Caki2 (cell line): ENCODE data around the gene ZMIZ1. TPM values are rescaled to one million over a fixed set of nuclear protein-coding genes. Genes with fewer than 3 reads are reported as not detected.
"Not testable (repeated sequence)": the region's sequence is repeated elsewhere in the genome, so short reads cannot be mapped to it uniquely, and the experiment has no call there.

Experiments used
- DNase-seq: peaks from one replicate; pipeline ENCODE4 v3.0.0-alpha.2; 2015; ENCODE audit warnings: low read depth
- in situ Hi-C: cut with HindIII; loops from 2 replicates; pipeline ENCODE4 v1.10.0; 2016; ENCODE audit warnings: low sequenced_read_pairs, low pct_unique_long_range_greater_than_20kb, mixed read lengths
- total RNA-seq: library from RNA; depleted of rRNA; stranded (reverse); fragments of >200 nt; shearing (Covaris generic); gene quantifications from 2 replicates; pipeline ENCODE4 v1.2.3, GENCODE V29; 2014; ENCODE audit warnings: low replicate concordance

ZMIZ1 gene
- total RNA-seq, 1 experiment from 2014 or later: 17.4 TPM

- in situ Hi-C loops, DNase-seq: not testable (repeated sequence)
These were observed 210.3 kb downstream of the ZMIZ1 start for GRCh38 chr10:79279047-79279446.

- no peak for DNase-seq
- in situ Hi-C loops: no loop called here
These were observed 212.2 kb downstream of the ZMIZ1 start for GRCh38 chr10:79280956-79281355.

- DNase-seq: no peak
- in situ Hi-C loops: no loop called here
These were observed 213.6 kb downstream of the ZMIZ1 start for GRCh38 chr10:79282388-79282787.

- no peak for DNase-seq
- in situ Hi-C loops: no loop called here
These were observed 214.8 kb downstream of the ZMIZ1 start for GRCh38 chr10:79283616-79284015.

GRCh38 chr10:79284158-79284871 lies 215.5 kb downstream of the ZMIZ1 start:
- in situ Hi-C loops: no loop called here
- DNase-seq: no peak

- in situ Hi-C loops: no loop called here
- DNase-seq: no peak
These were observed 216.8 kb downstream of the ZMIZ1 start for GRCh38 chr10:79285315-79286197.

GRCh38 chr10:79286318-79286951 lies 217.7 kb downstream of the ZMIZ1 start:
- no peak for DNase-seq
- in situ Hi-C loops: no loop called here

GRCh38 chr10:79287973-79288723 lies 219.4 kb downstream of the ZMIZ1 start:
- DNase-seq: no peak
- in situ Hi-C loops: no loop called here

GRCh38 chr10:79289801-79290200 lies 221.0 kb downstream of the ZMIZ1 start:
- no peak for DNase-seq
- in situ Hi-C loops: no loop called here

- in situ Hi-C loops: no loop called here
- no peak for DNase-seq
These were observed 223.4 kb downstream of the ZMIZ1 start for GRCh38 chr10:79292026-79292766.

GRCh38 chr10:79292891-79293746 lies 224.4 kb downstream of the ZMIZ1 start:
- in situ Hi-C loops: no loop called here
- no peak for DNase-seq

- no peak for DNase-seq
- in situ Hi-C loops: no loop called here
These were observed 225.2 kb downstream of the ZMIZ1 start for GRCh38 chr10:79293841-79294581.

GRCh38 chr10:79295563-79295962 lies 226.8 kb downstream of the ZMIZ1 start:
- in situ Hi-C loops: no loop called here
- no peak for DNase-seq

GRCh38 chr10:79296431-79296830 lies 227.7 kb downstream of the ZMIZ1 start:
- in situ Hi-C loops: no loop called here

GRCh38 chr10:79298403-79299244 lies 229.9 kb downstream of the ZMIZ1 start:
- DNase-seq: peak; percentile 84
- in situ Hi-C loops: no loop called here

More at GRCh38 chr10:79296431-79296830, 227.7 kb downstream of the ZMIZ1 start:
- no peak for DNase-seq
